CD4-positive, alpha-beta T cell treated with Interleukin-1 beta for 1 hour (primary cell): Measurements from ENCODE around the gene ASNSD1.
"Not testable (repeated sequence)": the region's sequence is repeated elsewhere in the genome, so short reads cannot be mapped to it uniquely, and the experiment has no call there.

ENCODE experiments used
- DNase-seq, 2 donors: peaks; one replicate each; pipeline ENCODE4 v3.0.0-alpha.2; 2020 to 2022

The ASNSD1 gene

GRCh38 chr2:189648846-189649509 is 12.3 kb upstream of the ASNSD1 start:
- DNase-seq = no peak

GRCh38 chr2:189651284-189651683 is 10.0 kb upstream of the ASNSD1 start:
- DNase-seq = no peak

GRCh38 chr2:189653464-189653863 is 7.8 kb upstream of the ASNSD1 start:
- not testable (repeated sequence) for DNase-seq

GRCh38 chr2:189654641-189655040 is 6.6 kb upstream of the ASNSD1 start:
- no peak for DNase-seq

GRCh38 chr2:189657867-189658266 is 3.4 kb upstream of the ASNSD1 start:
- peak; percentile 34 to 60 for DNase-seq

- DNase-seq = peak; percentile 35 to 41
Measured at GRCh38 chr2:189658306-189659212, 2.7 kb upstream of the ASNSD1 start.

GRCh38 chr2:189659734-189660133 is 1.5 kb upstream of the ASNSD1 start:
- no peak for DNase-seq

GRCh38 chr2:189660803-189661147 is 484 bp upstream of the ASNSD1 start:
- DNase-seq = no peak

GRCh38 chr2:189661957-189662321 is 680 bp downstream of the ASNSD1 start:
- peak in 1 of 2 donors; percentile 17 for DNase-seq

GRCh38 chr2:189662669-189663226 is 1.5 kb downstream of the ASNSD1 start:
- DNase-seq = no peak

GRCh38 chr2:189663319-189663718 is 2.1 kb downstream of the ASNSD1 start:
- not testable (repeated sequence) for DNase-seq

GRCh38 chr2:189669913-189670312 is 8.7 kb downstream of the ASNSD1 start:
- DNase-seq = no peak

GRCh38 chr2:189673661-189674373 is 12.6 kb downstream of the ASNSD1 start:
- DNase-seq = no peak

GRCh38 chr2:189674374-189675112 is 13.3 kb downstream of the ASNSD1 start, which contains the start of gene ANKAR:
TSS of gene ANKAR (plus strand) at chr2:189674670. CDS start at chr2:189676491, 1,821 bp downstream.
- DNase-seq = peak; percentile 86 to 90

GRCh38 chr2:189676471-189676870 is 15.2 kb downstream of the ASNSD1 start:
- DNase-seq = no peak

- no peak for DNase-seq
Measured at GRCh38 chr2:189679226-189679625, 18.0 kb downstream of the ASNSD1 start.

GRCh38 chr2:189681203-189681602 is 19.9 kb downstream of the ASNSD1 start:
- DNase-seq = no peak

GRCh38 chr2:189681903-189682302 is 20.6 kb downstream of the ASNSD1 start:
- no peak for DNase-seq

- DNase-seq = no peak
Measured at GRCh38 chr2:189683348-189683747, 22.1 kb downstream of the ASNSD1 start.

- DNase-seq = no peak
Measured at GRCh38 chr2:189684811-189685210, 23.6 kb downstream of the ASNSD1 start.

- DNase-seq = no peak
Measured at GRCh38 chr2:189685540-189686229, 24.4 kb downstream of the ASNSD1 start.

- DNase-seq = not testable (repeated sequence)
Measured at GRCh38 chr2:189687796-189688195, 26.5 kb downstream of the ASNSD1 start.
